ENCODE results near the gene SSNA1.

SSNA1 gene

DNA sequence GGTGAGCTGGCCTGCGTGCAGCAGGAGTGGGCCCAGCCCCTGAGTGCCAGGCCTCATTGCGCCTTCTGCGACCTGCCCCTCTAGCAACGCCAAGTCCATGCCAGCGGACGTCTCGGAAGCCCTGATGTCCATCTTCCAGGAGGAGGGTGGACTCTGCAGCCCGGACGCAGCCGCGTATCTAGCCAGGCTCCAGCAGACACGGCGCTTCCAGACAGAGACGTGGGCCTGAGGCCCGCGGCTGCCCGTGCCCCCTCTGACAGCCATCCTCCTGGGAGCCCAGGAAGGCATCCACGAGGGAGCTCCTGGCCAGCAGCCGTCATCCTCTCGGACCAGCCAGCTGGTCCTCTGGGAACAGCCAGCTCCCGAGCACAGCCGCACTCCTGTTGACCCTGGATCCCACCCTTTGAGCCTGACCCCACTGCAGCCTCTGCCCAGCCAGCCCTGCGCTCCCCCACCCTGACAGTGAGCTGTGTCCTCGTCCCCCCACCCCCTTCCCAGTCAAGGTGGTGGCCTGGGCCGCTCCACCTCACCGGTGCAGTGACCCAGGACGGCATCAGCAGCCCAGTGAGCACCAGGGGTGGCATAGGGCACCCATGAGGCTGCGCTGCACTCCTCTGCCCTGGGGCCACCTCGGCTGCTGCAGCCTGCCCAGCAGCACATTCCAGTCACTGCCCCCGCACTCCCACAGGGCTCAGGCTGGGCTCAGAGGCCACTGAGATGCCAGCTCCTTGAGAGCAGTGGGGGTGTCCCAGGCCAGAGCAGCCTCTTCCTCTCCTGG lies 27.9 kb downstream of the SSNA1 start:
- H3K4me1 ChIP-seq (ENCODE audit: control insufficient read depth, insufficient read depth, low read length, poor library complexity, severe bottlenecking) = peaks cover 3% of the 10 kb centered on the region
- no peaks in the 10 kb centered on the region for H3K9me3 ChIP-seq (ENCODE audit: control insufficient read depth, low read length)
- no peaks in the 10 kb centered on the region for H3K27me3 ChIP-seq (replicated peaks; ENCODE audit: control insufficient read depth, insufficient read depth, low read length, poor library complexity, severe bottlenecking)

DNA sequence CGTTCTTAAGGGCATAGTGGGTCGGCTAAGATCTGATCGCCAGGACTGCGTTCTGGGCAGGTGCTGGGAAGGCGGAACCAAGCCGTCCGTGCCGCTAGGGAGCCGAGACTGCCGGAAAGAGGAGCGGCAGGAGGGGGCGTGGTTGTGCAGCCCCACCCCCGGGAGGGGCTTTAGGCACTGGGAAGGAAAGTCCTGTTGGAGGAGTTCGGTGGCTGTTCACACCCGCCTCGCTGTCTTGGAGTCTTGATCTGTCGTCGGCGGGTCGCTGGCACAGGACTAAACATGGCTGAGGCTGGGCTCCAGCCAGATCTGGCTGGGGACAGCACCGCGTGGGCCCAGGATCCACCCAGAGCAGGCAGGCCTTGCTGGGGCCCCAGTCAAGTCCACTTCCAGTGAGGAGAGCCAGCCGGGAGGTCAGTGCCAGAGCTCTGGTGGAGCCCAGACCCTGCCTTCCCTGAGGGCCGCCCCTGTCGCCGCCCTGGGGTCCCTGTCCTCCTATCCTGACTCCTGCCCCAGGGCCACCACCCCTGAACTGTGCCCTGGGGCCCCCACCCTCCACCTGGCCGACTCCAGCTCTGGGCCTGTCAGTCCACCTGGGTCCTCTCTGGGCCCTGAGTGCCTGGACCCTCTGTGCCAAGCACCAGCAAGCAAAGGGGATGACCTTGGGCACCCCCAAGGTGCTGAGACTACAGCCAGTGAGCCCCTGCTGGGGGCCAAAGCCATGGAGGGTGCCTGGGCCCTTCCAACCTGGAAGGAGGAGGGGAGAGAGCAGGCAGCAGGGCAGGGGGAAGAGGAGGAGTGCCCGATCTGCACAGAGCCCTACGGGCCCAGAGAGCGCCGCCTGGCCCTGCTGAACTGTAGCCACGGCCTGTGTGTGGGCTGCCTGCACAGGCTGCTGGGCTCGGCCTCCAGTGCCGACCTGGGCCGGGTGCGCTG lies 29.1 kb downstream of the SSNA1 start:
- H3K27me3 ChIP-seq (replicated peaks; ENCODE audit: control insufficient read depth, insufficient read depth, low read length, poor library complexity, severe bottlenecking) = no peaks in the 10 kb centered on the region
- H3K27ac ChIP-seq (ENCODE audit: insufficient read depth, low read length, poor library complexity, severe bottlenecking) = no peak overlapping the region
- H3K9me3 ChIP-seq (ENCODE audit: control insufficient read depth, low read length) = no peaks in the 10 kb centered on the region
- peaks cover 6% of the 10 kb centered on the region for H3K4me1 ChIP-seq (ENCODE audit: control insufficient read depth, insufficient read depth, low read length, poor library complexity, severe bottlenecking)
- no peaks in the 10 kb centered on the region for H3K36me3 ChIP-seq (ENCODE audit: control insufficient read depth, insufficient read depth, low read length)
- DNase-seq = no peak
- H3K4me3 ChIP-seq (ENCODE audit: insufficient read depth, low read depth, low read length, poor library complexity, severe bottlenecking) = no peak overlapping the region

More for the DNA sequence above, 27.9 kb downstream of the SSNA1 start:
- Histone ChIP-seq H3K4me3 (ENCODE audit: insufficient read depth, low read depth, low read length, poor library complexity, severe bottlenecking) (no peak overlapping the region), H3K27ac (ENCODE audit: insufficient read depth, low read length, poor library complexity, severe bottlenecking) (no peak overlapping the region), H3K36me3 (ENCODE audit: control insufficient read depth, insufficient read depth, low read length) (no peaks in the 10 kb centered on the region)
- DNase-seq = no peak

DNA sequence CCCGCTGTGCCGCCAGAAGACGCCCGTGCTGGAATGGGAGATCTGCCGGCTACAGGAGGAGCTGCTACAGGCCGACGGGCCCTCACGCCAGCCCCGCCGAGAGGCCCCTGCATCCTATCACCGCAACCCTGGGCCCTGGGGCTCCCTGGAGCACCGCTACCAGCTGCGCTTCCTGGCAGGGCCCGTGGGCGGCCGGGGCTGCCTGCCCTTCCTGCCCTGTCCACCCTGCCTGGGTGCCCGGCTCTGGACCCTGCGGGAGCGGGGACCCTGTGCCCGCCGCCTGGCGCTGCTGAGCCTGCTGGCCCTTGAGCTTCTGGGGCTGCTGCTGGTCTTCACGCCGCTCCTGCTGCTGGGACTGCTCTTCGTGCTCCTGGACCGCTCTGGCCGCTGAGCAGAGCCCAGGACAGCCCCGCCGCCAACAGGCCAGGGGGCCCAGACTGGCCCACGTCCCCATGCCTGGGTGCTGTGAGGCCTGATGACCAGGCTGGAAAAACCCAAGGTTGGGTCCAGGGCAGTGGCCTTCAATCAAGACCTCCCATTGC lies 29.8 kb downstream of the SSNA1 start:
- no peak overlapping the region for H3K27ac ChIP-seq (ENCODE audit: insufficient read depth, low read length, poor library complexity, severe bottlenecking)
- no peak overlapping the region for H3K4me3 ChIP-seq (ENCODE audit: insufficient read depth, low read depth, low read length, poor library complexity, severe bottlenecking)
- H3K4me1 ChIP-seq (ENCODE audit: control insufficient read depth, insufficient read depth, low read length, poor library complexity, severe bottlenecking) = peaks cover 11% of the 10 kb centered on the region
- no peaks in the 10 kb centered on the region for H3K9me3 ChIP-seq (ENCODE audit: control insufficient read depth, low read length)
- H3K36me3 ChIP-seq (ENCODE audit: control insufficient read depth, insufficient read depth, low read length) = no peaks in the 10 kb centered on the region
- H3K27me3 ChIP-seq (replicated peaks; ENCODE audit: control insufficient read depth, insufficient read depth, low read length, poor library complexity, severe bottlenecking) = no peaks in the 10 kb centered on the region
- no peak for DNase-seq

DNA sequence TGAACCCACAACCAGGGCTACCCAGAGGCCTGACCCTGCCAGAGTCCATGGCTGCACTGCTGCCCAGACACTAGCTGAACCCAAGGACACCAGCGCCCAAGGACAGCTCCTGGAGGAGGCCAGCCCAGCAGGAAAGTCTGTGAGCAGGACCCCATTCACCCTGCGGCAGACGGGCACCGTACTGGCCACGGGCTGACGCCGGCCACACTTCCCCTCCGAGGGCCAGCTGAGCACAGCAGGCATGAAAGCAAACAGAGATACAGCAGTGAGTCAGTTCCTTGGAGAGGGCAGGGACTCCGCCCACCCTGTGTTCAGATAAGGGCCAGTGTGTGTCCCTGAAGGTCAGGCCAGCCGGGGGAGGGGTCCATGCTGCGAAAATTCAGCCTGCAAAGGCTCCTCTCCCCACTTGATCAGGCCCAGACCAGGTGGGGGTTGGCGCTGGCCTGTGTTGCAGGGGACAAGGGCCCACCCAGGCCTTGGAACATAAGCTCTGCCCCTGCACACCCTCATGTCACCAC lies 30.3 kb downstream of the SSNA1 start:
- no peak overlapping the region for H3K4me3 ChIP-seq (ENCODE audit: insufficient read depth, low read depth, low read length, poor library complexity, severe bottlenecking)
- DNase-seq = no peak
- no peaks in the 10 kb centered on the region for H3K27me3 ChIP-seq (replicated peaks; ENCODE audit: control insufficient read depth, insufficient read depth, low read length, poor library complexity, severe bottlenecking)
- H3K4me1 ChIP-seq (ENCODE audit: control insufficient read depth, insufficient read depth, low read length, poor library complexity, severe bottlenecking) = peaks cover 13% of the 10 kb centered on the region
- H3K36me3 ChIP-seq (ENCODE audit: control insufficient read depth, insufficient read depth, low read length) = no peaks in the 10 kb centered on the region
- no peaks in the 10 kb centered on the region for H3K9me3 ChIP-seq (ENCODE audit: control insufficient read depth, low read length)
- H3K27ac ChIP-seq (ENCODE audit: insufficient read depth, low read length, poor library complexity, severe bottlenecking) = no peak overlapping the region

DNA sequence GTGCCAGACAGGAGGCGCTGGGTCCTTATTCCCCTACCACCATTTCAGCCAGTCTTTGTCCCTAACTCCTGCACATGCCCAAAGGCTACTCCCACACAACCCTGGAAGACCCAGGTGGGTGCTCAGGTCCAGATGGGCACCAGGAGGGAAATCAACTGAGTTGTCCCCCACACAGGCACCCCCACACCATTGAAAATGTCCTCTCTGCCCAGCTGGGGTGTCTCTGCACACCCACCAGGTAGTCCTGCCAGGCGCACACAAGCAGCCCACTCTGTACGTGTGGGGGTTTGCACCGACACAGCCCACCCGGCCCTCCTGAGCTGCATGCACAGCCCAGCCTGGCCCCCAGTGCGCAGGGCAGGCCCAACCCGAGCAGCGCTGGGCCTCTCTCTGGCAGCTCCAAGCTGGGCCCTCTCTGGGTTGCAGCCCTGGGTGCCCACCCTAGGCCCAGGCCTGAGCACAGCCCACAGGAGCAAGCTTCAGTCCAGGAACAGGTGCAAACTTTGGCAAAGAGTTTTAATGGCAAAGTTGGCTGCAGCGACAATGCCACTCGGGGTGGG lies 31.4 kb downstream of the SSNA1 start:
- Histone ChIP-seq H3K4me3 (ENCODE audit: insufficient read depth, low read depth, low read length, poor library complexity, severe bottlenecking) (no peak overlapping the region), H3K36me3 (ENCODE audit: control insufficient read depth, insufficient read depth, low read length) (no peaks in the 10 kb centered on the region), H3K27ac (ENCODE audit: insufficient read depth, low read length, poor library complexity, severe bottlenecking) (no peak overlapping the region), H3K9me3 (ENCODE audit: control insufficient read depth, low read length) (no peaks in the 10 kb centered on the region), H3K27me3 (replicated peaks; ENCODE audit: control insufficient read depth, insufficient read depth, low read length, poor library complexity, severe bottlenecking) (no peaks in the 10 kb centered on the region), H3K4me1 (ENCODE audit: control insufficient read depth, insufficient read depth, low read length, poor library complexity, severe bottlenecking) (peaks cover 20% of the 10 kb centered on the region)
- DNase-seq = no peak

DNA sequence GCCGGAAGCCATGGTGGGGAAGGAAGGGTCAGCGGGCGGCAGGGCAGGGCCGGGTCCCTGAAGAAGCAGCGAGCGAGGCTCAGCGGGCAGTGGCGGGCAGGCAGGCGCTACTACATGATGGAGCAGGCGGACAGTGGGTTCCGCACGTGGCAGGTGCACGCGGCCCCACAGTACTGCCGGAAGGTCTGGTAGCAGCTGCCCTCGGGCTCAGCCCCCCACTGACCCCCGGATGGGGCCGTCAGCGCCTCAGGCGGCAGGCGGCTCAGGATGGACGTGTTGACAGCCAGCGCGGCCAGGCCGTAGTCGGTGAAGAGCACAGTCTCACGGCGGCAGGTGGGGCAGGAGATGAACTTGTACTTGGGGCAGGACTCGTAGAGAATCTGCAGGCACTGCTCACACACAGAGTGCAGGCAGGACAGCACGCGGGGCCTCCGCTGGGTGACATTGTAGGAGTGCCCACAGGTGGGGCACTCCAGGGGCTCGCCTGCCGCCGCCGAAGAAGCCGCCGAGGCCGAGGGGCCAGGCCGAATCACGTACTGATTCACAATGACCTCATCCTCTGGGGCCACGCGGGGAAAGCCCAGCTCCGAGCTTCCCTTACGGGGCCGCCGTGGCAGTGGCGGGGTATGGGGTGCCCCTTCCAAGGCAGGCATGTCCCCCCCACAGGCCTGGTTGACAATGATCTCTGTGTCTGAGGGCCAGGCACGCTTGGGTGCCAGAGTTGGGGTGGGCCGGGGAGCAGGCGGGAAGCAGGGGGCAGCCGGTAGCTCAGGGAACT lies 32.0 kb downstream of the SSNA1 start:
- Histone ChIP-seq H3K27me3 (replicated peaks; ENCODE audit: control insufficient read depth, insufficient read depth, low read length, poor library complexity, severe bottlenecking) (no peaks in the 10 kb centered on the region), H3K36me3 (ENCODE audit: control insufficient read depth, insufficient read depth, low read length) (no peaks in the 10 kb centered on the region), H3K9me3 (ENCODE audit: control insufficient read depth, low read length) (no peaks in the 10 kb centered on the region), H3K27ac (ENCODE audit: insufficient read depth, low read length, poor library complexity, severe bottlenecking) (no peak overlapping the region), H3K4me1 (ENCODE audit: control insufficient read depth, insufficient read depth, low read length, poor library complexity, severe bottlenecking) (peaks cover 20% of the 10 kb centered on the region), H3K4me3 (ENCODE audit: insufficient read depth, low read depth, low read length, poor library complexity, severe bottlenecking) (no peak overlapping the region)
- no peak for DNase-seq

DNA sequence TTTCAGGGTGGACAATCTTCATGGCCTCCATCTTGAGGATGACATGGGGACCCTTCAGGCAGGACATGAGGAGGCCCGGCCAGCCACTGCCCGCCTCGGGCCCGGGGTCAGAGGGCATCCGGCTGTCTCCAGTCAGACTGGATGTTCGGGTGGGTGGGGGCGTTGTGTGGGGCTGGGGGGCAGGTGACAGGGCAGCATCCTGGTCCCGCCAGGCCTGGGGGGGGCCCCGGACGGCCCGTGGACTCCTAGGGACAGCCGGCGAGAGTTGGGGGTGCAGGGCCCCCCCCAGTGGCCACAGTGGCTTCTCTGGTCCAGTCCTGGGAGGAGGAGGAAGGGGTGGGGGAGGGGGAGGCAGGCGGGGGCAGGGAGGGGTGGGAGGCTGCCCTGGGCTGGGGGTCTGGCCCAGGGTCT lies 32.6 kb downstream of the SSNA1 start:
- Histone ChIP-seq H3K27ac (ENCODE audit: insufficient read depth, low read length, poor library complexity, severe bottlenecking) (no peak overlapping the region), H3K4me1 (ENCODE audit: control insufficient read depth, insufficient read depth, low read length, poor library complexity, severe bottlenecking) (peaks cover 20% of the 10 kb centered on the region), H3K27me3 (replicated peaks; ENCODE audit: control insufficient read depth, insufficient read depth, low read length, poor library complexity, severe bottlenecking) (no peaks in the 10 kb centered on the region)

DNA sequence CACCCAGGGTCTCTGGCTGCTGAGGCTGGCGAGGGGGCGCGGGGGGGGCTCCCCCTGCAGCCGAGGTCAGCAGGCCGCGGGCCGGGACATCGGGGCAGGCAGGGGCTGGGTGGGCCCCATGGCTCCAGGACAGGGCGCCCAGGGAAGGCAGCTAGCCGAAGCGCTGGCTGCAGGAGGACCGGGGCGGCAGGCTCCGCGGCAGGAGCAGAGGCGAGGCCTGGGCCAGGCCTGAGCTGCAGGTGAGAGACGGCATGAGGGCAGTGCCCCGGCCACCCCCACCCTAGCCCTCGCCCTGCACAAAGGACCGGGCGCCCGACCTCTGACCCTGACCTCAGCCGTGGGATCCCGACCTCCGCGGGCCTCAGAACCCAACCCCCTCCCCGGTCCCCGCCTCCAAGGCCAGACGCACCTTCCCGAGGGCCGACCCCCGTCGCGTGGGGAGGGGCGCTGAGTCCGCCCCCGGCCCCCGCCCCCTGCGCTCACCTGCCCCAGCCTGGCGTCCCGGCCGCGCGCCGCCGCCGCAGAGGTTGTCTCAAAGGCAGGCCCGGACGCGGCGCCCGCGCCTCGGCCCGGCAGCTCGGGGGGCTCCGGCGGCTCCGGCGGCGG lies 33.1 kb downstream of the SSNA1 start:
- no peaks in the 10 kb centered on the region for H3K27me3 ChIP-seq (replicated peaks; ENCODE audit: control insufficient read depth, insufficient read depth, low read length, poor library complexity, severe bottlenecking)
- H3K4me1 ChIP-seq (ENCODE audit: control insufficient read depth, insufficient read depth, low read length, poor library complexity, severe bottlenecking) = peaks cover 20% of the 10 kb centered on the region
- H3K27ac ChIP-seq (ENCODE audit: insufficient read depth, low read length, poor library complexity, severe bottlenecking) = no peak overlapping the region
- H3K9me3 ChIP-seq (ENCODE audit: control insufficient read depth, low read length) = no peaks in the 10 kb centered on the region
- H3K36me3 ChIP-seq (ENCODE audit: control insufficient read depth, insufficient read depth, low read length) = no peaks in the 10 kb centered on the region
- H3K4me3 ChIP-seq (ENCODE audit: insufficient read depth, low read depth, low read length, poor library complexity, severe bottlenecking) = peak overlapping the region; percentile 39
- DNase-seq = no peak

More for the DNA sequence above, 32.6 kb downstream of the SSNA1 start:
- Histone ChIP-seq H3K4me3 (ENCODE audit: insufficient read depth, low read depth, low read length, poor library complexity, severe bottlenecking) (no peak overlapping the region), H3K36me3 (ENCODE audit: control insufficient read depth, insufficient read depth, low read length) (no peaks in the 10 kb centered on the region), H3K9me3 (ENCODE audit: control insufficient read depth, low read length) (no peaks in the 10 kb centered on the region)
- no peak for DNase-seq
